Hepatocyte (in vitro differentiated cells): ENCODE measurements around the gene DNAJC15. TPM values are rescaled to one million over a fixed set of nuclear protein-coding genes. Genes with fewer than 3 reads are reported as not detected.

ENCODE experiments used
- DNase-seq: peaks from one replicate; pipeline ENCODE4 v3.0.0-alpha.2; 2016; ENCODE audit warnings: low spot score
- H2AFZ ChIP-seq: fragments of 200-600 bp; sonication (generic); 2 replicates; pipeline ENCODE4 v1.6.0; 2016; ENCODE audit warnings: antibody characterized with exemption, mild to moderate bottlenecking
- H3K27ac ChIP-seq: fragments of 200-600 bp; sonication (generic); 2 replicates; pipeline ENCODE4 v1.5.1; 2016; ENCODE audit warnings: mild to moderate bottlenecking
- H3K27me3 ChIP-seq: fragments of 200-600 bp; sonication (generic); 2 replicates; pipeline ENCODE4 v1.6.1; 2016
- H3K36me3 ChIP-seq: fragments of 200-600 bp; sonication (generic); replicated peaks from 2 replicates; pipeline ENCODE4 v1.5.1; 2016; ENCODE audit warnings: low read depth; ENCODE audit not compliant: insufficient read depth
- H3K4me1 ChIP-seq: fragments of 200-600 bp; sonication (generic); 2 replicates; pipeline ENCODE4 v1.5.1; 2016; ENCODE audit warnings: mild to moderate bottlenecking, moderate library complexity; ENCODE audit not compliant: insufficient read depth
- H3K4me2 ChIP-seq: fragments of 200-600 bp; sonication (generic); 2 replicates; pipeline ENCODE4 v1.6.0; 2016
- H3K4me3 ChIP-seq: fragments of 200-600 bp; sonication (generic); 2 replicates; pipeline ENCODE4 v1.5.1; 2016; ENCODE audit warnings: mild to moderate bottlenecking
- H3K79me2 ChIP-seq: fragments of 200-600 bp; sonication (generic); 2 replicates; pipeline ENCODE4 v1.6.0; 2017; ENCODE audit warnings: mild to moderate bottlenecking
- H3K9me2 ChIP-seq: fragments of 200-600 bp; sonication (generic); replicated peaks from 2 replicates; pipeline ENCODE4 v1.6.0; 2017; ENCODE audit warnings: mild to moderate bottlenecking; ENCODE audit not compliant: insufficient read depth
- H3K9me3 ChIP-seq: fragments of 200-600 bp; sonication (generic); 2 replicates; pipeline ENCODE4 v1.5.1; 2016; ENCODE audit warnings: low read depth, mild to moderate bottlenecking
- H4K20me1 ChIP-seq: fragments of 200-600 bp; sonication (generic); 2 replicates; pipeline ENCODE4 v1.6.0; 2016; ENCODE audit warnings: mild to moderate bottlenecking; ENCODE audit not compliant: insufficient read depth, poor library complexity, severe bottlenecking
- CTCF ChIP-seq: fragments of 200-600 bp; sonication (generic); IDR thresholded peaks from 2 replicates; pipeline ENCODE4 v1.5.1; 2016; ENCODE audit warnings: antibody characterized with exemption, mild to moderate bottlenecking; ENCODE audit not compliant: poor library complexity
- EZH2 ChIP-seq: fragments of 200-600 bp; sonication (generic); IDR thresholded peaks from 2 replicates; pipeline ENCODE4 v1.6.1; 2016; ENCODE audit warnings: antibody characterized with exemption, mild to moderate bottlenecking, borderline replicate concordance
- EZH2phosphoT487 ChIP-seq: fragments of 200-600 bp; sonication (generic); IDR thresholded peaks from one replicate; pipeline ENCODE4 v1.6.1; 2018; ENCODE audit warnings: antibody characterized with exemption, mild to moderate bottlenecking, low read depth, moderate library complexity; ENCODE audit not compliant: unreplicated experiment, severe bottlenecking
- WGBS: methylation state at CpG from one replicate; pipeline ENCODE4 v1.1.6; 2016; ENCODE audit warnings: low lambda C conversion rate; ENCODE audit errors: missing lambda C conversion rate; 5-methylcytosine and 5-hydroxymethylcytosine counted together
- polyA plus RNA-seq: library from polyadenylated mRNA; unstranded; fragments of >200 nt; fragmentation: Nextera tagmentation; extraction: Ambion mirVana; gene quantifications from 2 replicates; pipeline ENCODE4 v1.2.1, GENCODE V29; 2016
- total RNA-seq: library from RNA; depleted of rRNA; stranded (reverse); fragments of >200 nt; gene quantifications from 2 replicates; pipeline ENCODE4 v1.2.3, GENCODE V29; 2014

Gene DNAJC15
- total and polyA plus RNA-seq, 2 experiments from 2014 or later: 3.5 to 10.6 TPM

GRCh38 chr13:43046259-43046658 lies 22.9 kb downstream of the DNAJC15 start:
- H3K9me3 ChIP-seq: no peaks in the 10 kb centered on the region
- DNase-seq: no peak
- H2AFZ ChIP-seq: no peak overlapping the region
- no peak overlapping the region for H3K4me2 ChIP-seq
- H3K9me2 ChIP-seq: no peaks in the 10 kb centered on the region
- TF ChIP-seq CTCF (no peak), EZH2phosphoT487 (no peak), EZH2 (no peak)
- H3K36me3 ChIP-seq: no peaks in the 10 kb centered on the region
- 96% methylated on average over 6 of the region's 6 CpGs for WGBS
- H4K20me1 ChIP-seq: no peaks in the 10 kb centered on the region
- peaks cover 5% of the 10 kb centered on the region for H3K4me1 ChIP-seq
- no peaks in the 10 kb centered on the region for H3K27me3 ChIP-seq
- no peak overlapping the region for H3K4me3 ChIP-seq
- H3K79me2 ChIP-seq: no peaks in the 10 kb centered on the region
- H3K27ac ChIP-seq: peak overlapping the region; percentile 82

GRCh38 chr13:43054803-43055802 lies 31.7 kb downstream of the DNAJC15 start:
- peak overlapping the region; percentile 12 for H2AFZ ChIP-seq
- no peaks in the 10 kb centered on the region for H3K36me3 ChIP-seq
- peaks cover 36% of the 10 kb centered on the region for H3K4me1 ChIP-seq
- WGBS: 7% methylated on average over 13 of the region's 13 CpGs
- H3K27ac ChIP-seq: peak overlapping the region; percentile 87
- no peaks in the 10 kb centered on the region for H3K9me2 ChIP-seq
- peaks cover 14% of the 10 kb centered on the region for H3K79me2 ChIP-seq
- TF ChIP-seq EZH2phosphoT487: no peak
- no peak for TF ChIP-seq CTCF
- no peak for TF ChIP-seq EZH2
- H4K20me1 ChIP-seq: no peaks in the 10 kb centered on the region
- H3K27me3 ChIP-seq: no peaks in the 10 kb centered on the region
- peak overlapping the region; percentile 6 for H3K4me3 ChIP-seq
- peak; percentile 76 for DNase-seq
- H3K4me2 ChIP-seq: peak overlapping the region; percentile 64
- no peaks in the 10 kb centered on the region for H3K9me3 ChIP-seq

GRCh38 chr13:43057653-43058317 lies 34.4 kb downstream of the DNAJC15 start:
- Histone ChIP-seq H3K27me3 (no peaks in the 10 kb centered on the region), H3K9me2 (no peaks in the 10 kb centered on the region), H3K9me3 (no peaks in the 10 kb centered on the region), H2AFZ (no peak overlapping the region), H3K27ac (peak overlapping the region; percentile 87), H3K79me2 (peaks cover 14% of the 10 kb centered on the region), H3K4me2 (peak overlapping the region; percentile 64), H3K4me3 (no peak overlapping the region), H3K4me1 (peaks cover 36% of the 10 kb centered on the region), H4K20me1 (no peaks in the 10 kb centered on the region), H3K36me3 (no peaks in the 10 kb centered on the region)
- no peak for DNase-seq
- TF ChIP-seq CTCF: no peak
- TF ChIP-seq EZH2phosphoT487: no peak
- no peak for TF ChIP-seq EZH2
- WGBS: 36% methylated on average over 3 of the region's 3 CpGs
